NT2/D1 (cell line): ENCODE measurements around the gene RAE1.

Experiments
- DNase-seq: peaks from one replicate; pipeline ENCODE4 v3.0.0-alpha.2; 2011; ENCODE audit warnings: low read depth, low spot score
- H3K27me3 ChIP-seq: 2 replicates; pipeline ENCODE4 v1.6.0; 2011; ENCODE audit warnings: mild to moderate bottlenecking; ENCODE audit not compliant: insufficient read length, insufficient read depth
- H3K36me3 ChIP-seq: 2 replicates; pipeline ENCODE4 v1.6.1; 2011; ENCODE audit warnings: mild to moderate bottlenecking, low read length, mixed read lengths; ENCODE audit not compliant: insufficient read depth, insufficient read length
- H3K4me1 ChIP-seq: 2 replicates; pipeline ENCODE4 v1.5.1; 2011; ENCODE audit not compliant: insufficient read depth, insufficient read length
- H3K4me3 ChIP-seq: 2 replicates; pipeline ENCODE4 v1.5.1; 2011; ENCODE audit warnings: low read depth; ENCODE audit not compliant: insufficient read length
- H3K9ac ChIP-seq: 2 replicates; pipeline ENCODE4 v1.6.0; 2011; ENCODE audit warnings: low read depth; ENCODE audit not compliant: insufficient read length
- H3K9me3 ChIP-seq: 2 replicates; pipeline ENCODE4 v1.5.1; 2011; ENCODE audit warnings: mild to moderate bottlenecking, low read length; ENCODE audit not compliant: insufficient read depth
- SUZ12 ChIP-seq: IDR thresholded peaks from 2 replicates; pipeline ENCODE4 v1.6.1; 2011; ENCODE audit not compliant: insufficient read length, insufficient read depth; ENCODE audit errors: extremely low read depth
- YY1 ChIP-seq: IDR thresholded peaks from 2 replicates; pipeline ENCODE4 v1.6.1; 2011; ENCODE audit not compliant: insufficient read length, insufficient read depth
- ZNF274 ChIP-seq: IDR thresholded peaks from 2 replicates; pipeline ENCODE4 v1.6.1; 2011; ENCODE audit warnings: mild to moderate bottlenecking, low read depth, low read length

Gene RAE1

DNA sequence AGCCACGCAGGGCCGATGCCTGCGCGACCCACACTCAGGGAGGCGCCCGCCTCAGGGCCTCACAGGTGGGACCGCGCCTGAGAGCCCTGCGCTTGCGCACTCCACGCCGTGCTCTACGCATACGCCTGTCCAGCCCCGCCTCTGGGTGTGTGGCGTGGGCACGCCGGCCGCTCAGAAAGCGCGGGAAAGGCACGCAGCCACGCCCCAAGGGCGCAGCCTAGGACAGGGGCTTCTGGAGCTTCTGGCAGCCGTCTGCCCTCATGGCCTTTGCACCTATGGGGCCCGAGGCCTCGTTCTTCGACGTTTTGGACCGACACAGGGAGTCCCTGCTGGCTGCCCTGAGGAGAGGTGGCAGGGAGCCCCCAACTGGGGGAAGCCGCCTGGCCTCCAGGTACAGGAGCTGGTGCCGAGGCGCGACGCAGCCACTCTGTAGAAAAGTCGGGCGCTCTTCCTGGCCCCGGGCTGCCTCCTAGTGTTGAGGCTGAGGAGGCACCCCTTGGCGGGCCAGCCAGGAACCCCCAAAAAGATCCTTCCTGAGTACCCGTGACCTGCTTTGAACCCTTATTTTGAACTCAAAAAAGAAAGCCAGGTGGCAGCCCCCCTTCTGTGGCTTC, 21.3 kb upstream of the RAE1 start, which contains the start of gene SPO11:
Gene SPO11 (plus strand): TSS at position 196 of the 614 bp plus-strand sequence. CDS start 65 bp downstream, at position 261.
- Histone ChIP-seq H3K27me3 (no peaks in the 10 kb centered on the region), H3K36me3 (no peaks in the 10 kb centered on the region), H3K9me3 (no peaks in the 10 kb centered on the region), H3K4me1 (peaks cover 16% of the 10 kb centered on the region), H3K4me3 (no peak within 1 kb of the TSS), H3K9ac (no peak within 1 kb of the TSS)
- DNase-seq = no peak
- TF ChIP-seq SUZ12 = no peak
- TF ChIP-seq ZNF274 = no peak
- no peak for TF ChIP-seq YY1

DNA sequence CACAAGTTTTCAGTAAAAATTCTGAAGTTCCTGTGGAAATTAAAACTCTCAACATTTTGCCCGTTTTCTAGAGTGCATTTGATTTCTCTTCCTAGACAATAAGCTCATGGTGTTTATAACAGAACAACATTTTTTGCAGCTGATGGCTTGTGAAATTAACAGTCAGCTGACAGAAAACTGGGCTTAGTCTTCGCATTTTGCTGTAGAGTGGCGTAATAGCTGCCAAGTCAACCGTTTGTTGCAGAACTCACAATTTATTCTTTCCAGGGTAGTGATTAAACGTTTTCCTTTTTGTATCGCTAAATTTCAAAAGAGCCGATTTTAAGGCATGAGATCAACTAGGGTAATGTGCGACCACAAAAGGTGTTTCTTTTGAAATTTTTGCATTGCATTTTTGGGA, 20.1 kb upstream of the RAE1 start:
- Histone ChIP-seq H3K4me1 (peaks cover 12% of the 10 kb centered on the region), H3K9me3 (no peaks in the 10 kb centered on the region), H3K9ac (no peak overlapping the region), H3K4me3 (no peak overlapping the region), H3K36me3 (no peaks in the 10 kb centered on the region), H3K27me3 (no peaks in the 10 kb centered on the region)
- TF ChIP-seq YY1 = no peak
- DNase-seq = no peak

DNA sequence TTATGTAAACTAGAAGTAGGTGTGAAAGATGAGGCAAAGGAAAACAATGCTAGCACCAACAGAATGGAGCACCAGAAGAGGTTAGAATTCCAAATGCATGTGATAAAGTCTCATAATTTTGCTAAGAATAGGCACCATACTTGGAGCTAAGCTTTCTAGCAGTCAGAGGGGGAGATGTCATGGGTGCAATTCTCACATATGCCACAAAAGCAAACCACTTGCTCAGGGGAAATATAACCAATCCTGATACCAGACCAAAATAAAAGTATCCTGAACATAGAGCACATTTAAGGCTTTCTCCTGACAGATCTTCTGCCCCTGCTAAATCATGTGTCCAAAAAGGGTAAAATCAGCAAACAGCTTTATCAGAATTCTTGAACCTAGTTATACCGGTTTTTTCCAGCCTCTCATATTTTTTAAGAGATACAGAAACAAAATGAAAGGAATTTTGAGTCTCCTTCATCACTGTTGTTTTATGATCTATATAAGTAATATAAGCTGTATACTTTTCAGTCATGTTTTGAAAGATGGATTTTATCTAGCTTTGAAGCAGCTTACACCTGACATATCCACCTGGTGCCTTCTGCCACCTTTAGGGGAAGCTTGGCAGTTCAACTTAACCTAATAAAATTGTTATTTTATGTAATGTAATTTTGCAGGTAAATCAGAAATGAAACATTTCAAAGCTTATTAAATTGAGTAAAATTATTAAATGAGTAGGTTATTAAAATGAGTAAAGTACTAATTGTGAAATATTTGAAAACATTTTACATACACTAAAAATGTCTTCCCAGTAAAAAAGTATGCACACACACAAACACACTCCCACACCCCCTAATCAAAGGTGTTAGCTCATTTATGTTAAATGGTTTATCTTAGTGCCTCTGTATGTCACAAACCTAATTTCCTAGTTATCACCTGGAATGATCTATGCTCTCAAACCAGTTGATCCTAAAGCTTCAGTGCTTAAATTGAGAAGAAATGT, 18.7 kb upstream of the RAE1 start:
- no peak overlapping the region for H3K4me3 ChIP-seq
- no peaks in the 10 kb centered on the region for H3K27me3 ChIP-seq
- H3K9ac ChIP-seq = no peak overlapping the region
- TF ChIP-seq YY1 (no peak), SUZ12 (no peak), ZNF274 (no peak)
- H3K9me3 ChIP-seq = no peaks in the 10 kb centered on the region
- DNase-seq = no peak
- no peaks in the 10 kb centered on the region for H3K36me3 ChIP-seq
- peaks cover 4% of the 10 kb centered on the region for H3K4me1 ChIP-seq

DNA sequence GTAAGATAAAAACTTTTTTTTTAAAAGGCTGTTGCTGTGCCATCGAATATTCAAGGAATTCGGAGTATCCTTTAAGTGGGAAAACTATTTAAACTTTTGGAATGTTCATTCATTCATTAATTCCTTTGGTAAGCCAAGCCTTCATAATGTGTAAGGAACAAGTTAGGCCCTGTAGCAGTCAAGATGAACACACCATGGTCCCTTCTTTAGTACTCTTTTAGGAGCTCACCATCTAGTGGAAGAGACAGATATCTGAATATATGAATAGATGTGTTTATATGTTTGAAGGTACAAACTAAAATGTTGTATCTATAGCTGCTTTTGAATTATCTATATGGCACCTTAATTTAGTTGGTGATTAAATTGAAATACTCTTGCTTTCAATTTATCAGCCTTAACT, 15.7 kb upstream of the RAE1 start:
- no peaks in the 10 kb centered on the region for H3K36me3 ChIP-seq
- TF ChIP-seq YY1 (no peak), SUZ12 (no peak), ZNF274 (no peak)
- no peaks in the 10 kb centered on the region for H3K9me3 ChIP-seq
- no peak overlapping the region for H3K9ac ChIP-seq
- no peaks in the 10 kb centered on the region for H3K4me1 ChIP-seq
- DNase-seq = no peak
- no peaks in the 10 kb centered on the region for H3K27me3 ChIP-seq
- H3K4me3 ChIP-seq = no peak overlapping the region

DNA sequence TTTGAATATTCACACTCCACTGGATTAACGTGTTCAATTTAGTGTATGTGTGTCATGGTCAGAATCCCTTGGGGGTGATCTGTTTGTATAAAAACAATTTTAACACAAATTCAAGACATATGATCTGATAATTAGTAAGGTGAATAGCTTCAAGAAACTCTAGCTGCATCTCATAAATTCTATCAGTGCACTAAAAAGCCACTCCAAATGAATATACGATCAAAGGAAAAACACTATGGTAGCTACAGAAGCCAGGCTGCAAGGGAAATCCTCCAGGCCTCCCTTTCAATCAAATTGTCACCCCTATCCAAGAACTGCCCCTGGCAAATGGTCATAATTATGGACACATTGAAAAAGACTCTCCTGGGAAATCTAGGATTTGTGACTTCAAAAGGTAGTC, 9.4 kb upstream of the RAE1 start:
- Histone ChIP-seq H3K27me3 (no peaks in the 10 kb centered on the region), H3K9me3 (no peaks in the 10 kb centered on the region), H3K4me1 (no peaks in the 10 kb centered on the region), H3K36me3 (no peaks in the 10 kb centered on the region), H3K4me3 (no peak overlapping the region), H3K9ac (no peak overlapping the region)
- TF ChIP-seq SUZ12 (no peak), YY1 (no peak), ZNF274 (no peak)
- no peak for DNase-seq

DNA sequence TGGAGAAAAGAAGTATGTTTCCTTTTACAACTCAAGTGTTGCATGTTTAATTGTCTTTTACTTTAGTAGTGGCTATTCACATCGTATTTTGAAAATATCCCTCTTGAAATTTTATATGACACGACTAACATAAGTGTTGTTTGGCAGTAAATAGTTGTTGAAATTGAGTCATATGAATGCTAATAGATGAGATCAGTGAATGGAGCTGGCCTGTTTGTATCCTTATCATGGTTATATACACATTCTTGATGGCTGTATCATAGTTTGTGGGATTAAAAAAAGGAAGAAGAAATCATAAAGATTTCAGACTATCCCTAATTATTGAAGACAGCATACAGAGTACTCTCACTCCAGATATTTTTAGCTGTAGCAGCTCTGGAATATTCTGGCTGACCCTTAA, 8.2 kb upstream of the RAE1 start:
- H3K36me3 ChIP-seq = no peaks in the 10 kb centered on the region
- no peak overlapping the region for H3K9ac ChIP-seq
- no peaks in the 10 kb centered on the region for H3K4me1 ChIP-seq
- no peaks in the 10 kb centered on the region for H3K9me3 ChIP-seq
- H3K27me3 ChIP-seq = no peaks in the 10 kb centered on the region
- DNase-seq = no peak
- TF ChIP-seq YY1 (no peak), ZNF274 (no peak), SUZ12 (no peak)
- H3K4me3 ChIP-seq = no peak overlapping the region

DNA sequence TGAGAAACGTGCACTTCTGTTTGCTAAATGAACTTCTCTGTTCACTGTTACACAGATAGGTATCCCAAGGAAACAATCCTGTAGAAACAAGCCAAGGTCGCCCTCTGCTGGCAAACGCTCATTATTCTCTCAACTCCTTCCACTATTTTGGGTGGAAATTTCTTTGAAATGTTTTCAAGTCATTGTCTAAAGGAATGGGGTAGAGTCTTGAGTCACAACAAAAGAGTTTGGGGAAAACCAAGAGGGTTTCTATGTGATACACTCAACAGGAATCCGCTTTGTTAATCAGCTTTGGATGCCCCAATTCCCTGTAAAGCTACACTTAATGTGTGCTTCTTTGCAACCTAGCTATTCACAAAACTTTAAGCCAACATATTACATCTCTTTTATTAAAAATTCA, 4.6 kb upstream of the RAE1 start:
- peak; percentile 70 for DNase-seq
- TF ChIP-seq YY1 (no peak), SUZ12 (no peak), ZNF274 (no peak)
- no peak overlapping the region for H3K9ac ChIP-seq
- H3K4me3 ChIP-seq = no peak overlapping the region
- no peaks in the 10 kb centered on the region for H3K27me3 ChIP-seq
- H3K4me1 ChIP-seq = no peaks in the 10 kb centered on the region
- no peaks in the 10 kb centered on the region for H3K9me3 ChIP-seq
- H3K36me3 ChIP-seq = no peaks in the 10 kb centered on the region
